Measurements from ENCODE around the gene NOTCH2.
"Not testable (repeated sequence)": the region's sequence is repeated elsewhere in the genome, so short reads cannot be mapped to it uniquely, and the experiment has no call there.

DNA sequence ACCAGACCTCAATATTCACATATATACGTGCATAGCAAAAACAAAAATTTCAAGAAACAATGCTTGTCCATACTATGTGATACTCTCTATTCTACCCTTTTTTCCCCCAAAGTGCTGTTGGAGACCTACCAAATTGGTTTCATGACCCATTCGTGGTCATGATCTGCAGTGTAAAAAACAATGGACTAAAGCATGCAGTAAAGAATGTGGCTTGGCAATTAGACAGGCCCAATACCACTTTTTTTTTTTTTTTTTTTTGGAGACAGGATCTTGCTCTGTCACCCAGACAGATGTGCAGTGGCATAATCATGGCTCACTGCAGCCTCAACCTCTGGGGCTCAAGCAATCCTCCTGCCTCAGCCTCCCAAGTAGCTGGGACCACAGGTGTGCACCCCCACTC lies 21.3 kb downstream of the NOTCH2 start:
- TF ChIP-seq, protein P1, sequence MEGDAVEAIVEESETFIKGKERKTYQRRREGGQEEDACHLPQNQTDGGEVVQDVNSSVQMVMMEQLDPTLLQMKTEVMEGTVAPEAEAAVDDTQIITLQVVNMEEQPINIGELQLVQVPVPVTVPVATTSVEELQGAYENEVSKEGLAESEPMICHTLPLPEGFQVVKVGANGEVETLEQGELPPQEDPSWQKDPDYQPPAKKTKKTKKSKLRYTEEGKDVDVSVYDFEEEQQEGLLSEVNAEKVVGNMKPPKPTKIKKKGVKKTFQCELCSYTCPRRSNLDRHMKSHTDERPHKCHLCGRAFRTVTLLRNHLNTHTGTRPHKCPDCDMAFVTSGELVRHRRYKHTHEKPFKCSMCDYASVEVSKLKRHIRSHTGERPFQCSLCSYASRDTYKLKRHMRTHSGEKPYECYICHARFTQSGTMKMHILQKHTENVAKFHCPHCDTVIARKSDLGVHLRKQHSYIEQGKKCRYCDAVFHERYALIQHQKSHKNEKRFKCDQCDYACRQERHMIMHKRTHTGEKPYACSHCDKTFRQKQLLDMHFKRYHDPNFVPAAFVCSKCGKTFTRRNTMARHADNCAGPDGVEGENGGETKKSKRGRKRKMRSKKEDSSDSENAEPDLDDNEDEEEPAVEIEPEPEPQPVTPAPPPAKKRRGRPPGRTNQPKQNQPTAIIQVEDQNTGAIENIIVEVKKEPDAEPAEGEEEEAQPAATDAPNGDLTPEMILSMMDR (IDR thresholded peaks at IDR 0.05): not testable (repeated sequence)
- not testable (repeated sequence) for TF ChIP-seq EP300 (IDR thresholded peaks at IDR 0.05)

All from ovary (tissue), 3 donors.